GM12892 (cell line): ENCODE measurements around the gene SDK2.

Experiments
- POLR2A ChIP-seq: IDR thresholded peaks from 2 replicates; pipeline ENCODE4 v1.6.1; 2011; ENCODE audit warnings: low read depth, low read length, control low read depth
- TAF1 ChIP-seq: IDR thresholded peaks from 2 replicates; pipeline ENCODE4 v1.6.1; 2011; ENCODE audit warnings: low read depth, mild to moderate bottlenecking, control low read depth, low read length, borderline replicate concordance

GRCh38 chr17:73469311-73469710 is 174.9 kb downstream of the SDK2 start:
- TF ChIP-seq TAF1 (no peak), POLR2A (no peak)
